K562 (cell line): ENCODE measurements around the gene DNAJB1. TPM values are rescaled to one million over a fixed set of nuclear protein-coding genes. Genes with fewer than 3 reads are reported as not detected.

Experiments used
- CREB1 ChIP-seq, 2 experiments: sonication (generic) in 1 of 2; formaldehyde crosslinking in 1 of 2; IDR thresholded peaks; 2 replicates each; pipeline versions ENCODE4 v1.6.1 to v1.8.0; 2012 to 2022; ENCODE audit warnings: inconsistent platforms in 1 of 2, mild to moderate bottlenecking in 1 of 2, missing genetic modification reagents in 1 of 2, moderate library complexity in 1 of 2
- E2F5 ChIP-seq: sonication (generic); formaldehyde crosslinking; IDR thresholded peaks from 2 replicates; pipeline ENCODE4 v1.8.0; 2022; ENCODE audit warnings: mild to moderate bottlenecking, missing genetic modification reagents
- IRF1 ChIP-seq: sonication (generic); formaldehyde crosslinking; IDR thresholded peaks from 2 replicates; pipeline ENCODE4 v1.8.0; 2022; ENCODE audit warnings: missing genetic modification reagents, mild to moderate bottlenecking, borderline replicate concordance
- KLF1 ChIP-seq: fragments of 450-650 bp; IDR thresholded peaks from 2 replicates; pipeline ENCODE4 v1.6.1; 2016; ENCODE audit warnings: missing genetic modification characterization, missing compliant biosample characterization
- MED1 ChIP-seq: sonication (generic); formaldehyde crosslinking; IDR thresholded peaks from 2 replicates; pipeline ENCODE4 v1.8.1; 2023; ENCODE audit warnings: missing genetic modification reagents, borderline replicate concordance
- MGA ChIP-seq: fragments of 450-650 bp; IDR thresholded peaks from 2 replicates; pipeline ENCODE4 v1.6.1; 2016; ENCODE audit warnings: mild to moderate bottlenecking, moderate library complexity
- RBFOX2 ChIP-seq: fragments of 200-400 bp; formaldehyde crosslinking; IDR thresholded peaks from 2 replicates; pipeline ENCODE4 v1.6.1; 2017; ENCODE audit warnings: low read depth, mild to moderate bottlenecking, low read length, moderate library complexity
- SMARCC2 ChIP-seq: fragments of 450-650 bp; IDR thresholded peaks from 2 replicates; pipeline ENCODE4 v1.6.1; 2017; ENCODE audit warnings: antibody characterized with exemption, moderate library complexity, mild to moderate bottlenecking, low read depth
- SP1 ChIP-seq: sonication (generic); formaldehyde crosslinking; IDR thresholded peaks from 2 replicates; pipeline ENCODE4 v1.8.1; 2022; ENCODE audit warnings: mild to moderate bottlenecking, missing genetic modification reagents
- TCFL5 ChIP-seq: fragments of 250-450 bp; sonication (Bioruptor Pico); conservative IDR thresholded peaks from 2 replicates; pipeline ENCODE4 v1.6.1; 2021; ENCODE audit warnings: mild to moderate bottlenecking, moderate library complexity, matching md5 sums
- TRIM28 ChIP-seq: fragments of 450-650 bp; IDR thresholded peaks from 2 replicates; pipeline ENCODE4 v1.6.1; 2017
- ZBTB8A ChIP-seq: fragments of 450-650 bp; IDR thresholded peaks from 2 replicates; pipeline ENCODE4 v1.6.1; 2018; ENCODE audit warnings: mild to moderate bottlenecking, moderate library complexity; ENCODE audit not compliant: partially characterized antibody
- ZNF280B ChIP-seq: fragments of 250-450 bp; sonication (Bioruptor Pico); IDR thresholded peaks from 2 replicates; pipeline ENCODE4 v1.5.1; 2021; ENCODE audit warnings: mild to moderate bottlenecking
- polyA plus RNA-seq, 8 experiments: library from polyadenylated mRNA; depleted of rRNA in 4 of 8; stranded (reverse) in 5 of 8; unstranded in 3 of 8; fragments of >200 nt; fragmentation: Nextera tagmentation in 2 of 8; fragmentation: Illumina TruSeq in 1 of 8; extraction: Ambion mirVana in 2 of 8; extraction: Trizol in 1 of 8; gene quantifications; 2 replicates each; pipeline versions ENCODE4 v1.2.1 to v1.2.3, GENCODE V29; 2011 to 2014; ENCODE audit warnings: inconsistent platforms in 1 of 8, missing spikeins in 1 of 8
- total RNA-seq, 7 experiments: library from RNA; depleted of rRNA in 6 of 7; stranded (reverse); fragments of >200 nt in 6 of 7; fragmentation: Illumina TruSeq in 2 of 7; extraction: Trizol in 2 of 7; gene quantifications; 2 replicates each; pipeline versions ENCODE4 v1.2.1 to v1.2.3, GENCODE V29; 2011 to 2021; ENCODE audit warnings: low replicate concordance in 1 of 7

Gene DNAJB1
- total and polyA plus RNA-seq, 9 of the 15 experiments (the other 6 are each of a cell fraction or from before 2014, with no cell fraction given): 13.2 to 113 (median 62.1) TPM

- no peak for TF ChIP-seq ZNF280B (CRISPR knock-in tag)
- peak; percentile 70; the same call in 1 of the 2 replicates for TF ChIP-seq SP1 (CRISPR knock-in tag)
- TF ChIP-seq SMARCC2: no peak
- TF ChIP-seq IRF1 (CRISPR knock-in tag): no peak
- no peak for TF ChIP-seq MGA
- TF ChIP-seq MED1 (CRISPR knock-in tag): no peak
- TF ChIP-seq RBFOX2: peak; percentile 95
- no peak for TF ChIP-seq TCFL5
- TF ChIP-seq ZBTB8A: no peak
- TF ChIP-seq TRIM28: no peak
- TF ChIP-seq E2F5 (CRISPR knock-in tag): no peak
- TF ChIP-seq CREB1 (IDR thresholded peaks at IDR 0.05): no peak
- TF ChIP-seq CREB1 (CRISPR knock-in tag; IDR thresholded peaks at IDR 0.05): peak; percentile 45
- TF ChIP-seq KLF1 (tag): peak; percentile 71; the same call in 1 of the 2 replicates
Observed at GRCh38 chr19:14517840-14518505, at the start of gene DNAJB1 (continued).
